Inflammatory macrophage treated with lipopolysaccharide for 1 hour (primary cell): Measurements from ENCODE around the gene ANTXR2.

Experiments
- DNase-seq, 2 donors: peaks; one replicate each; pipeline ENCODE4 v3.0.0-alpha.2; 2020 to 2022

Gene ANTXR2

GRCh38 chr4:80091688-80092087 is 18.7 kb upstream of the ANTXR2 start:
- DNase-seq: no peak

- DNase-seq: no peak
Measured at GRCh38 chr4:80091184-80091583, 18.2 kb upstream of the ANTXR2 start.

- DNase-seq: peak in 1 of 2 donors; percentile 41
Measured at GRCh38 chr4:80090090-80090489, 17.1 kb upstream of the ANTXR2 start.

GRCh38 chr4:80088471-80088870 is 15.4 kb upstream of the ANTXR2 start:
- no peak for DNase-seq

GRCh38 chr4:80086296-80086695 is 13.3 kb upstream of the ANTXR2 start:
- no peak for DNase-seq

GRCh38 chr4:80085081-80085480 is 12.1 kb upstream of the ANTXR2 start:
- DNase-seq: no peak

GRCh38 chr4:80082693-80083092 is 9.7 kb upstream of the ANTXR2 start:
- DNase-seq: no peak

GRCh38 chr4:80081566-80081965 is 8.5 kb upstream of the ANTXR2 start:
- no peak for DNase-seq

- DNase-seq: peak in 1 of 2 donors; percentile 45
Measured at GRCh38 chr4:80079255-80079923, 6.4 kb upstream of the ANTXR2 start.

- no peak for DNase-seq
Measured at GRCh38 chr4:80078346-80079092, 5.5 kb upstream of the ANTXR2 start.

- DNase-seq: peak; percentile 46
Measured at GRCh38 chr4:80077639-80078038, 4.6 kb upstream of the ANTXR2 start.

GRCh38 chr4:80076681-80077080 is 3.7 kb upstream of the ANTXR2 start:
- peak; percentile 49 to 78 for DNase-seq

GRCh38 chr4:80075995-80076675 is 3.1 kb upstream of the ANTXR2 start:
- DNase-seq: peak; percentile 60 to 73

- no peak for DNase-seq
Measured at GRCh38 chr4:80074651-80075050, 1.6 kb upstream of the ANTXR2 start.

- no peak for DNase-seq
Measured at GRCh38 chr4:80074069-80074468, 1.0 kb upstream of the ANTXR2 start.

GRCh38 chr4:80073473-80074008 is 512 bp upstream of the ANTXR2 start:
- peak in 1 of 2 donors; percentile 38 for DNase-seq

- peak in 1 of 2 donors; percentile 44 for DNase-seq
Measured at GRCh38 chr4:80072228-80072743, 743 bp downstream of the ANTXR2 start.

GRCh38 chr4:80071604-80072227 is 1.3 kb downstream of the ANTXR2 start:
- no peak for DNase-seq

GRCh38 chr4:80070880-80071603 is 2.0 kb downstream of the ANTXR2 start:
- no peak for DNase-seq

GRCh38 chr4:80069837-80070731 is 2.9 kb downstream of the ANTXR2 start:
- DNase-seq: peak in 1 of 2 donors; percentile 47
